Neural cell (in vitro differentiated cells): ENCODE results near the gene TSPAN17. TPM values are rescaled to one million over a fixed set of nuclear protein-coding genes. Genes with fewer than 3 reads are reported as not detected.

Experiments used
- H2AFZ ChIP-seq: fragments of 200-600, 300-800 bp; sonication (generic), shearing (Covaris generic); 2 replicates; pipeline ENCODE4 v1.6.0; 2014; ENCODE audit warnings: low read depth, mild to moderate bottlenecking, antibody characterized with exemption, low read length, moderate library complexity
- H3F3A ChIP-seq: fragments of 200-600 bp; shearing (Covaris generic); 2 replicates; pipeline ENCODE4 v1.6.1; 2016; ENCODE audit warnings: mild to moderate bottlenecking, moderate library complexity, mixed read lengths, antibody characterized with exemption, low read length; ENCODE audit not compliant: insufficient read depth, poor library complexity, severe bottlenecking
- H3K27ac ChIP-seq: fragments of 200-600, 300-800 bp; sonication (generic), shearing (Covaris generic); 2 replicates; pipeline ENCODE4 v1.5.1; 2014; ENCODE audit warnings: mild to moderate bottlenecking, low read length, moderate library complexity
- H3K27me3 ChIP-seq: fragments of 300-800, 200-600 bp; sonication (generic), shearing (Covaris generic); 2 replicates; pipeline ENCODE4 v1.6.0; 2014; ENCODE audit warnings: mild to moderate bottlenecking, low read depth, low read length, moderate library complexity; ENCODE audit not compliant: insufficient read depth
- H3K36me3 ChIP-seq: fragments of 300-800, 200-600 bp; sonication (generic), shearing (Covaris generic); 2 replicates; pipeline ENCODE4 v1.5.1; 2014; ENCODE audit warnings: mild to moderate bottlenecking, antibody characterized with exemption, low read length, moderate library complexity; ENCODE audit not compliant: insufficient read depth
- H3K4me2 ChIP-seq: fragments of 300-800, 200-600 bp; sonication (generic), shearing (Covaris generic); 2 replicates; pipeline ENCODE4 v1.6.0; 2014; ENCODE audit warnings: mild to moderate bottlenecking, low read length
- H3K4me3 ChIP-seq: fragments of 300-800, 200-600 bp; sonication (generic), shearing (Covaris generic); 2 replicates; pipeline ENCODE4 v1.5.1; 2014; ENCODE audit warnings: mild to moderate bottlenecking, low read length, moderate library complexity
- H3K79me2 ChIP-seq: fragments of 200-600 bp; shearing (Covaris generic); replicated peaks from 2 replicates; pipeline ENCODE4 v1.6.0; 2014; ENCODE audit warnings: mild to moderate bottlenecking, low read length, moderate library complexity; ENCODE audit not compliant: insufficient read depth
- H3K9ac ChIP-seq: fragments of 300-800, 200-600 bp; sonication (generic), shearing (Covaris generic); 2 replicates; pipeline ENCODE4 v1.6.1; 2016; ENCODE audit warnings: mild to moderate bottlenecking, low read length, mixed read lengths
- H3K9me2 ChIP-seq: fragments of 200-600 bp; shearing (Covaris generic); 2 replicates; pipeline ENCODE4 v1.6.1; 2016; ENCODE audit warnings: mild to moderate bottlenecking, low read length, mixed read lengths; ENCODE audit not compliant: insufficient read depth
- H3K9me3 ChIP-seq: fragments of 200-600, 300-800 bp; sonication (generic), shearing (Covaris generic); 2 replicates; pipeline ENCODE4 v1.6.1; 2016; ENCODE audit warnings: mild to moderate bottlenecking, mixed run types, low read length, moderate library complexity, mixed read lengths
- H4K20me1 ChIP-seq: fragments of 200-600 bp; shearing (Covaris generic); 2 replicates; pipeline ENCODE4 v1.6.1; 2016; ENCODE audit warnings: mild to moderate bottlenecking, mixed run types; ENCODE audit not compliant: insufficient read depth
- CTCF ChIP-seq: fragments of 450-650 bp; IDR thresholded peaks from 2 replicates; pipeline ENCODE4 v1.5.1; 2014; ENCODE audit warnings: antibody characterized with exemption, mild to moderate bottlenecking, moderate library complexity; ENCODE audit not compliant: poor library complexity, severe bottlenecking
- EP300 ChIP-seq: fragments of 450-650 bp; conservative IDR thresholded peaks from 2 replicates; pipeline ENCODE4 v1.6.1; 2014; ENCODE audit warnings: antibody characterized with exemption, mild to moderate bottlenecking, moderate library complexity; ENCODE audit not compliant: poor library complexity, severe bottlenecking
- EZH2 ChIP-seq: fragments of 200-600, 300-800 bp; shearing (Covaris generic), sonication (generic); IDR thresholded peaks from 2 replicates; pipeline ENCODE4 v1.6.1; 2014; ENCODE audit warnings: antibody characterized with exemption, low read length, borderline replicate concordance, mild to moderate bottlenecking; ENCODE audit not compliant: insufficient read depth, poor library complexity, severe bottlenecking
- MXI1 ChIP-seq: fragments of 450-650 bp; conservative IDR thresholded peaks from 2 replicates; pipeline ENCODE4 v1.6.1; 2014; ENCODE audit warnings: antibody characterized with exemption, mild to moderate bottlenecking; ENCODE audit not compliant: poor library complexity, severe bottlenecking
- POLR2AphosphoS5 ChIP-seq: IDR thresholded peaks from 2 replicates; pipeline ENCODE4 v1.6.1; 2012
- RAD21 ChIP-seq: fragments of 450-650 bp; conservative IDR thresholded peaks from 2 replicates; pipeline ENCODE4 v1.6.1; 2014; ENCODE audit warnings: antibody characterized with exemption, mild to moderate bottlenecking, moderate library complexity
- SMC3 ChIP-seq: fragments of 450-650 bp; conservative IDR thresholded peaks from 2 replicates; pipeline ENCODE4 v1.6.1; 2014; ENCODE audit warnings: antibody characterized with exemption, mild to moderate bottlenecking, moderate library complexity; ENCODE audit not compliant: poor library complexity
- TAF1 ChIP-seq: IDR thresholded peaks from 2 replicates; pipeline ENCODE4 v1.6.1; 2012; ENCODE audit warnings: low read depth
- polyA plus RNA-seq: library from polyadenylated mRNA; depleted of rRNA; stranded (reverse); fragments of >200 nt; gene quantifications from 2 replicates; pipeline ENCODE4 v1.2.3, GENCODE V29; 2014
- TF ChIP-seq, protein P1 (sequence below): IDR thresholded peaks from 2 replicates; pipeline ENCODE4 v1.6.1; 2012; ENCODE audit warnings: borderline replicate concordance

Gene TSPAN17
- polyA plus RNA-seq, 1 donor from 2014 or later, result 66.4 TPM

DNA sequence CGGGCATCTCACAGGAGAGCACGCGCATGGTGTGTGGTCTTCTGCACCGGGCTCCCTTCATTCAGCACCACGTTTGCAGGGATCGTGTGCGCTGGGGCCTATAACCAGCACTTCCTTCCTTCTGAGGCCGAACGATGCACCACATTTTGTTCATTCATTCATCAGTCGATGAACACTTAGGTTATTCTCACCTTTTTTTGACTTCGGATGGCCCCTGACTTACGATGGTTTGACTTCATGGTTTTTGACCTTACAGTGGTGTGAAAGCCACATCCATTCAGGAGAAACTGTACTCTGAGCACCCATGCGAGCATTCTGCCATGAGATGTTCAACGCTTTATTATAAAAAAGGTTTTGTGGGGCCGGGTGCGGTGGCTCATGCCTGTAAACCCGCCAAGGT lies 27.5 kb downstream of the TSPAN17 start:
- Histone ChIP-seq H4K20me1 (no peaks in the 10 kb centered on the region), H3K27ac (no peak overlapping the region), H3K4me2 (no peak overlapping the region), H3K27me3 (no peaks in the 10 kb centered on the region), H3F3A (no peaks in the 10 kb centered on the region), H3K9ac (no peak overlapping the region), H2AFZ (no peak overlapping the region), H3K4me3 (no peak overlapping the region), H3K79me2 (no peaks in the 10 kb centered on the region), H3K9me2 (no peaks in the 10 kb centered on the region), H3K9me3 (no peaks in the 10 kb centered on the region), H3K36me3 (no peaks in the 10 kb centered on the region)
- TF ChIP-seq TAF1 (no peak), EZH2 (no peak), MXI1 (no peak), SMC3 (no peak), EP300 (no peak), CTCF (no peak), RAD21 (no peak)
- TF ChIP-seq, protein P1, sequence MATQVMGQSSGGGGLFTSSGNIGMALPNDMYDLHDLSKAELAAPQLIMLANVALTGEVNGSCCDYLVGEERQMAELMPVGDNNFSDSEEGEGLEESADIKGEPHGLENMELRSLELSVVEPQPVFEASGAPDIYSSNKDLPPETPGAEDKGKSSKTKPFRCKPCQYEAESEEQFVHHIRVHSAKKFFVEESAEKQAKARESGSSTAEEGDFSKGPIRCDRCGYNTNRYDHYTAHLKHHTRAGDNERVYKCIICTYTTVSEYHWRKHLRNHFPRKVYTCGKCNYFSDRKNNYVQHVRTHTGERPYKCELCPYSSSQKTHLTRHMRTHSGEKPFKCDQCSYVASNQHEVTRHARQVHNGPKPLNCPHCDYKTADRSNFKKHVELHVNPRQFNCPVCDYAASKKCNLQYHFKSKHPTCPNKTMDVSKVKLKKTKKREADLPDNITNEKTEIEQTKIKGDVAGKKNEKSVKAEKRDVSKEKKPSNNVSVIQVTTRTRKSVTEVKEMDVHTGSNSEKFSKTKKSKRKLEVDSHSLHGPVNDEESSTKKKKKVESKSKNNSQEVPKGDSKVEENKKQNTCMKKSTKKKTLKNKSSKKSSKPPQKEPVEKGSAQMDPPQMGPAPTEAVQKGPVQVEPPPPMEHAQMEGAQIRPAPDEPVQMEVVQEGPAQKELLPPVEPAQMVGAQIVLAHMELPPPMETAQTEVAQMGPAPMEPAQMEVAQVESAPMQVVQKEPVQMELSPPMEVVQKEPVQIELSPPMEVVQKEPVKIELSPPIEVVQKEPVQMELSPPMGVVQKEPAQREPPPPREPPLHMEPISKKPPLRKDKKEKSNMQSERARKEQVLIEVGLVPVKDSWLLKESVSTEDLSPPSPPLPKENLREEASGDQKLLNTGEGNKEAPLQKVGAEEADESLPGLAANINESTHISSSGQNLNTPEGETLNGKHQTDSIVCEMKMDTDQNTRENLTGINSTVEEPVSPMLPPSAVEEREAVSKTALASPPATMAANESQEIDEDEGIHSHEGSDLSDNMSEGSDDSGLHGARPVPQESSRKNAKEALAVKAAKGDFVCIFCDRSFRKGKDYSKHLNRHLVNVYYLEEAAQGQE, result no peak

DNA sequence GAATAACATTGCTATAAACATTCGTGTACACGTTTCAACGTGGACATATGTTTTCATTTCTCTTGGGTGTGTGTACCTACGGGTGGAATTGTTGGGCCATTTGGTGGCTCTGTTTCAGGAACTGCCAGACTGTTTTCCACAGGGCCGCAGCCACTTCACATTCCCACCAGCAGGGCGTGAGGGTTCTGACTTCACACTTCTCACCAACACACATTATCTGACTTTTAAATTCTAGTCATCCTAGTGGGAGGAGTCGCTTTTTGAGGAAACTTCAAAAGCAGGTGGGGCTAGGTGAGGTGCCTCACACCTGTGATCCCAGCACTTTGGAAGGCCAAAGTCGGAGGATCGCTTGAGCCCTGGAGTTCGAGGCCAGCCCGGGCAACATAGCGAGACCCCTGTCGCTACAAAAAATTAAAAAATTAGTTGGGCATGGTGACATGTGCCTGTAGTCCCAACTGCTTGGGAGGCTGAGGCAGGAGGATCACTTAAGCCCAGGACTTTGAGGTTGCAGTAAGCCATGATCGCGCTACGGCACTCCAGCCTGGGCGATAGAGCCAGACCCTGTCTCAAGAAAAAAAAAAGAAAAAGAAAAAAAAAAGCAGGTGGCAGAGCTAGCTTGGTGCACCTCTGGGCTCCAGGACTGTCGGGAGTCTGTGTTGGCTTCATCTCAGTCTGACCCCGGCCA lies 28.5 kb downstream of the TSPAN17 start:
- no peak overlapping the region for H3K4me3 ChIP-seq
- H3K27ac ChIP-seq, result no peak overlapping the region
- H3K4me2 ChIP-seq, result no peak overlapping the region
- no peak overlapping the region for H3K9ac ChIP-seq
- no peaks in the 10 kb centered on the region for H3F3A ChIP-seq
- no peaks in the 10 kb centered on the region for H3K27me3 ChIP-seq
- H3K36me3 ChIP-seq, result no peaks in the 10 kb centered on the region
- H4K20me1 ChIP-seq, result no peaks in the 10 kb centered on the region
- no peaks in the 10 kb centered on the region for H3K9me2 ChIP-seq
- H2AFZ ChIP-seq, result no peak overlapping the region
- H3K79me2 ChIP-seq, result no peaks in the 10 kb centered on the region
- TF ChIP-seq, protein P1, result no peak
- TF ChIP-seq MXI1, result no peak
- no peak for TF ChIP-seq RAD21
- TF ChIP-seq TAF1, result no peak
- TF ChIP-seq CTCF, result no peak
- TF ChIP-seq SMC3, result no peak
- no peak for TF ChIP-seq EZH2
- no peak for TF ChIP-seq EP300
- no peak for TF ChIP-seq POLR2AphosphoS5
- no peaks in the 10 kb centered on the region for H3K9me3 ChIP-seq
